K562 (cell line): ENCODE results near the gene RAB31. TPM values are rescaled to one million over a fixed set of nuclear protein-coding genes. Genes with fewer than 3 reads are reported as not detected.

Experiments
- CTBP1 ChIP-seq: fragments of 450-650 bp; IDR thresholded peaks from 2 replicates; pipeline ENCODE4 v1.6.1; 2016; ENCODE audit warnings: borderline replicate concordance
- FOXO4 ChIP-seq: fragments of 450-650 bp; formaldehyde crosslinking; IDR thresholded peaks from 2 replicates; pipeline ENCODE4 v1.4.0; 2020; ENCODE audit warnings: mild to moderate bottlenecking, moderate library complexity
- GTF2B ChIP-seq: IDR thresholded peaks from 2 replicates; pipeline ENCODE4 v1.6.1; 2011; ENCODE audit not compliant: insufficient read length; ENCODE audit errors: extremely low read depth
- HMBOX1 ChIP-seq: sonication (generic); IDR thresholded peaks from 2 replicates; pipeline ENCODE4 v1.6.1; 2016
- HMG20B ChIP-seq: fragments of 250-450 bp; sonication (Bioruptor Pico); IDR thresholded peaks from 2 replicates; pipeline ENCODE4 v1.5.0; 2021; ENCODE audit warnings: mild to moderate bottlenecking
- HMGN3 ChIP-seq: IDR thresholded peaks from 2 replicates; pipeline ENCODE4 v1.6.1; 2011; ENCODE audit warnings: borderline replicate concordance, low read depth, mild to moderate bottlenecking, mixed read lengths, low read length; ENCODE audit not compliant: insufficient read length; ENCODE audit errors: extremely low read depth
- MECOM ChIP-seq: fragments of 250-450 bp; sonication (Bioruptor Pico); IDR thresholded peaks from 2 replicates; pipeline ENCODE4 v1.8.0; 2022; ENCODE audit warnings: inconsistent platforms
- MNT ChIP-seq, 2 experiments: fragments of 450-650 bp; conservative IDR thresholded peaks; 2 replicates each; pipeline ENCODE4 v1.6.1; 2017; ENCODE audit warnings: mild to moderate bottlenecking in 2 of 2, moderate library complexity in 2 of 2
- NRF1 ChIP-seq, 2 experiments: fragments of 450-650 bp; IDR thresholded peaks in 1 of 2; conservative IDR thresholded peaks in 1 of 2; 2 replicates each; pipeline ENCODE4 v1.6.1; 2014; ENCODE audit warnings: mild to moderate bottlenecking in 2 of 2
- PRDM10 ChIP-seq: fragments of 450-650 bp; IDR thresholded peaks from 2 replicates; pipeline ENCODE4 v1.6.1; 2018; ENCODE audit not compliant: partially characterized antibody
- ZBTB2 ChIP-seq: fragments of 450-650 bp; IDR thresholded peaks from 2 replicates; pipeline ENCODE4 v1.6.1; 2016; ENCODE audit warnings: antibody characterized with exemption
- ZBTB33 ChIP-seq: sonication (generic); formaldehyde crosslinking; IDR thresholded peaks from 2 replicates; pipeline ENCODE4 v1.8.1; 2023; ENCODE audit warnings: mild to moderate bottlenecking, missing genetic modification reagents
- ZNF311 ChIP-seq: fragments of 250-450 bp; sonication (Bioruptor Pico); IDR thresholded peaks from 2 replicates; pipeline ENCODE4 v1.4.0; 2020; ENCODE audit warnings: mild to moderate bottlenecking, moderate library complexity
- polyA plus RNA-seq, 8 experiments: library from polyadenylated mRNA; depleted of rRNA in 4 of 8; stranded (reverse) in 5 of 8; unstranded in 3 of 8; fragments of >200 nt; fragmentation: Nextera tagmentation in 2 of 8; fragmentation: Illumina TruSeq in 1 of 8; extraction: Ambion mirVana in 2 of 8; extraction: Trizol in 1 of 8; gene quantifications; 2 replicates each; pipeline versions ENCODE4 v1.2.1 to v1.2.3, GENCODE V29; 2011 to 2014; ENCODE audit warnings: inconsistent platforms in 1 of 8, missing spikeins in 1 of 8
- total RNA-seq, 7 experiments: library from RNA; depleted of rRNA in 6 of 7; stranded (reverse); fragments of >200 nt in 6 of 7; fragmentation: Illumina TruSeq in 2 of 7; extraction: Trizol in 2 of 7; gene quantifications; 2 replicates each; pipeline versions ENCODE4 v1.2.1 to v1.2.3, GENCODE V29; 2011 to 2021; ENCODE audit warnings: low replicate concordance in 1 of 7

The RAB31 gene
- total and polyA plus RNA-seq, 9 of the 15 experiments (the other 6 are each of a cell fraction or from before 2014, with no cell fraction given): 20.7 to 70.4 (median 41.3) TPM

- peak; percentile 38 for TF ChIP-seq PRDM10
- no peak for TF ChIP-seq ZNF311
- 0 out of 4 replicates have a peak, but pooled peaks of 1 of the 2 experiments have one; percentile 24 for TF ChIP-seq MNT (conservative IDR thresholded peaks at IDR 0.05)
- TF ChIP-seq HMGN3: no peak
- TF ChIP-seq ZBTB2: peak; percentile 91
- peak; percentile 83 for TF ChIP-seq ZBTB33 (CRISPR knock-in tag)
- TF ChIP-seq HMBOX1: no peak
- peak; percentile 93 to 94 for TF ChIP-seq NRF1 (conservative IDR thresholded peaks at IDR 0.05 in 1 of 2, IDR thresholded peaks at IDR 0.05 in 1 of 2)
- no peak for TF ChIP-seq GTF2B
- TF ChIP-seq CTBP1: 0 out of 2 replicates have a peak, but pooled peaks have one; percentile 40
- no peak for TF ChIP-seq HMG20B (CRISPR knock-in tag)
- 0 out of 2 replicates have a peak, but pooled peaks have one; percentile 32 for TF ChIP-seq MECOM (CRISPR knock-in tag)
- TF ChIP-seq FOXO4 (CRISPR knock-in tag): 0 out of 2 replicates have a peak, but pooled peaks have one; percentile 46
Observed at GRCh38 chr18:9688036-9688741, 19.9 kb upstream of the RAB31 start (continued).
